ENCODE data around the gene RFTN1. TPM values are rescaled to one million over a fixed set of nuclear protein-coding genes. Genes with fewer than 3 reads are reported as not detected.

Gene RFTN1
- total and polyA plus RNA-seq, 3 donors from 2014 or later: 20.8 to 25.7 (median 22.2) TPM

DNA sequence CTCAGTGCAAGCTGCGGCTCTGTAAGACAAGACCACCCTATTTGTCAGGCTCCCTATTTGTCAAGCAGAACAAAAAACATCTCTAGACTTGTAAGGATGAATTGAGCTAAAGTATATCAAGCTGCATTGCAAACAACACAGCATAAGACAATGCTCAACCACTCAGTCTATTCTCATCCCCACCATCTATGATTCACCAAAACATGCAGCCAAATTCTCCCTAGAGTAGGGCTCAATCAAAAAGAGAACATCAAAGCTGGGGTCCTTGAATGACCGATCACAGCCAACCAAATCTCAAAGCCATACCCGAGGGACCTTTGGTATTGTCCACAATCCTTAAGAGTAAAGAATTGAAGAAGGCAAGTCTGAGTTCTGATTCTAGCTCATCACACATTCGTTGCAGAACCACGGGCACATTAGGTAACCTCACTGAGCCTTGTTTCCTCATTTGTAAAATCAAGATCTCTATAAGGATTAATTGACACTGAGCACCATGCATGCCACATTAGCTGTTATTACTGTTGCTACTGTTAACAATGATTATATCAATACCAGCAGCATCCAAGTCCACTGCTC, 31.2 kb downstream of the RFTN1 start:
- Histone ChIP-seq H3K36me3 (ENCODE audit: low read depth, missing control alignments) (no peaks in the 10 kb centered on the region), H3K4me1 (no peaks in the 10 kb centered on the region), H3K9me3 (no peaks in the 10 kb centered on the region), H3K27ac (no peak overlapping the region), H3K4me3 (no peak overlapping the region), H3K27me3 (no peaks in the 10 kb centered on the region)
- WGBS, 2 donors: 88 to 92% methylated on average over 5 of the region's 5 CpGs
- intact Hi-C loops (cut with DNase I; ENCODE audit: low total_unique reads): no loop called here
- TF ChIP-seq, protein P1, sequence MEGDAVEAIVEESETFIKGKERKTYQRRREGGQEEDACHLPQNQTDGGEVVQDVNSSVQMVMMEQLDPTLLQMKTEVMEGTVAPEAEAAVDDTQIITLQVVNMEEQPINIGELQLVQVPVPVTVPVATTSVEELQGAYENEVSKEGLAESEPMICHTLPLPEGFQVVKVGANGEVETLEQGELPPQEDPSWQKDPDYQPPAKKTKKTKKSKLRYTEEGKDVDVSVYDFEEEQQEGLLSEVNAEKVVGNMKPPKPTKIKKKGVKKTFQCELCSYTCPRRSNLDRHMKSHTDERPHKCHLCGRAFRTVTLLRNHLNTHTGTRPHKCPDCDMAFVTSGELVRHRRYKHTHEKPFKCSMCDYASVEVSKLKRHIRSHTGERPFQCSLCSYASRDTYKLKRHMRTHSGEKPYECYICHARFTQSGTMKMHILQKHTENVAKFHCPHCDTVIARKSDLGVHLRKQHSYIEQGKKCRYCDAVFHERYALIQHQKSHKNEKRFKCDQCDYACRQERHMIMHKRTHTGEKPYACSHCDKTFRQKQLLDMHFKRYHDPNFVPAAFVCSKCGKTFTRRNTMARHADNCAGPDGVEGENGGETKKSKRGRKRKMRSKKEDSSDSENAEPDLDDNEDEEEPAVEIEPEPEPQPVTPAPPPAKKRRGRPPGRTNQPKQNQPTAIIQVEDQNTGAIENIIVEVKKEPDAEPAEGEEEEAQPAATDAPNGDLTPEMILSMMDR (IDR thresholded peaks at IDR 0.05): no peak
- TF ChIP-seq POLR2A (IDR thresholded peaks at IDR 0.05): no peak
- DNase-seq: no peak

DNA sequence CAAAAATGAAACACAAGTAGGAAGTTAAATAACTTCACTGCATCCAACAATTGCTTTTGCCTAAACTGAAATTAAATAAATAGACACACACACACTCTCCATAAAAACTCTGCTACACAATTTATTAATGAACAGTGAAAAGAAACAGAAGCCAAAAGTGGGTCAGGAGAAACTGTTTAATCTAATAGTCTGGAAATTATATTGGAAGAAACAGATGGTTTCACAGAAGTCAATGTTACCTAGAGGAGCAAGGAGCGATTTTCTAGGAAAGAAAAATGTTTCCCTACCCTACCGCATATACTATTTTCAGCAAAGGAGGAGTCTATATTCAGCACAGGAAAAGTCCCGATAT, 32.0 kb downstream of the RFTN1 start:
- Histone ChIP-seq H3K36me3 (ENCODE audit: low read depth, missing control alignments) (no peaks in the 10 kb centered on the region), H3K9me3 (no peaks in the 10 kb centered on the region), H3K27ac (no peak overlapping the region), H3K4me3 (no peak overlapping the region), H3K27me3 (no peaks in the 10 kb centered on the region), H3K4me1 (no peaks in the 10 kb centered on the region)
- 67 to 79% methylated on average over 3 of the region's 3 CpGs for WGBS, 2 donors
- TF ChIP-seq, protein P1 (IDR thresholded peaks at IDR 0.05): no peak
- no peak for TF ChIP-seq POLR2A (IDR thresholded peaks at IDR 0.05)
- DNase-seq: no peak
- intact Hi-C loops (cut with DNase I; ENCODE audit: low total_unique reads): no loop called here

DNA sequence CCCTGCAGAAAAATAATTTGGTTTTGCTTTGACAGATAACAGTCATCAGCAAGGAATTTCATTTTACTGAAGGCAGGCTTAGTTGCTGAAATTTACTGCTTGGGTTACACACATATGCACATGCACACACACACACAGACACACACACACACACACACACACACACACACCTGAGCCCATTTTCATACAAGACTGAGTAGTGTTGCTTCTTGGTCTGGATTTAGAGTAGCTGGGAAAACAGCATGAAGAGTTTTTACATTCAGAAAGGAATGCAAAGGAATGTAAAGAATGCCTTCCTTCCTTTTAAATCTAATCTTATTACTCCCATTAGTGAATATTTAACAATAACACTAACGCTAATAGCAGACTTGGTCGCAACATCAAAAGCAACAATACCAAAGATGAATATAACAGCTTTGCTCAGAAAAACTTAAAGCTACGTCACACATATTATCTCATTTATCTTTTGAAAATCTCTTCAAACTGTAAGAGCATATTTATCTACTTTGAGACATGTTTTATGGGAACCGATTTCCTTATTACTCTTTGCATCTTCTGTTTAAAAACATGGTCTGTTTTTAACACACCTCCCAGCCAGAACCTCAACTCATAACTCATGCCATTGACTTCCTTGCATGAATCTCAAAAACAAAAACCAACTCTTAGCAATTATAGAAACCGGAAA, 32.5 kb downstream of the RFTN1 start:
- Histone ChIP-seq H3K27me3 (no peaks in the 10 kb centered on the region), H3K36me3 (ENCODE audit: low read depth, missing control alignments) (no peaks in the 10 kb centered on the region), H3K4me1 (no peaks in the 10 kb centered on the region), H3K27ac (no peak overlapping the region), H3K4me3 (no peak overlapping the region), H3K9me3 (no peaks in the 10 kb centered on the region)
- 52 to 54% methylated on average over 5 of the region's 5 CpGs for WGBS, 2 donors
- intact Hi-C loops (cut with DNase I; ENCODE audit: low total_unique reads): no loop called here
- DNase-seq: no peak
- TF ChIP-seq, protein P1 (IDR thresholded peaks at IDR 0.05): no peak
- no peak for TF ChIP-seq POLR2A (IDR thresholded peaks at IDR 0.05)

DNA sequence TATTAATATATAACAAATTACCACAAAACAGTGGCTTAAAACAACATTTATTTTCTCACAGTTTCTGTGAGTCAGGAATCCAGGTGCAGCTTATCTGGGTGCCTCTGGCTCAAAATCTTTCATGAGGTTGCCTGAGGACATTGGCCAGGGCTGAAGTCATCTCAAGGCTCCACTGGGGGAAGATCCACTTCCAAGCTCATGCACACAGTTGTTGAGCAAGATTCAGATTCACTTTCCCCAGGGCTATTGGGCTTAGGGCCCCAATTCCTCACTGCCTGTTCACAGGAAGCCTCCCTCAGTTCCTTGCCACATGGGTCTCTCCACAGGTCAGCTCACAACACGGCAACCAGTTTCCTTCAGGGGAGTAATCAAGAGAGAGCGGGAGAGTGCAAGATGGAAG, 35.0 kb downstream of the RFTN1 start:
- H3K4me1 ChIP-seq: no peaks in the 10 kb centered on the region
- no peaks in the 10 kb centered on the region for H3K27me3 ChIP-seq
- no peaks in the 10 kb centered on the region for H3K9me3 ChIP-seq
- H3K27ac ChIP-seq: no peak overlapping the region
- TF ChIP-seq POLR2A (IDR thresholded peaks at IDR 0.05): no peak
- TF ChIP-seq, protein P1 (IDR thresholded peaks at IDR 0.05): no peak
- intact Hi-C loops (cut with DNase I; ENCODE audit: low total_unique reads): no loop called here
- DNase-seq: no peak
- 88% methylated on average over 2 of the region's 2 CpGs for WGBS, 2 donors
- H3K36me3 ChIP-seq (ENCODE audit: low read depth, missing control alignments): no peaks in the 10 kb centered on the region
- H3K4me3 ChIP-seq: no peak overlapping the region

DNA sequence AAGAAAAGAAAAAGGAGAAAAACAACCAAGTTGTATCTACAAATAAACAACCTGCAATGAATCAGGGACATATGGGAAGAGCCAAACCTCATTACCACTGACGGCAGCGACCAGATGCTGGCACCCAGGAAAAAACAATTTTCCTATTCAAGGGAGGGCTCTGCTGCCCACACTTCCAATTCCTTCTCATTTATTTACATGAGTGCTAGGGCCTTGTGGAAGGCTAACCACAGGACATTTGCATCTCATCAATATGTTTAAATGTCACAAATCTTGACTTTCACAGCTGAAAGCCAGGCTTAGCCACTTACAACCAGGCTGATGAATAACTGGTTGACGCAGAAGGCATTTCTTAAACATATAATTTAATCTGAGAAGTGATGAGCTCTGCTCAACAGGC, 36.0 kb downstream of the RFTN1 start:
- WGBS, 2 donors: 81 to 88% methylated on average over 3 of the region's 3 CpGs
- H3K4me3 ChIP-seq: no peak overlapping the region
- intact Hi-C loops (cut with DNase I; ENCODE audit: low total_unique reads): no loop called here
- no peak for DNase-seq
- no peaks in the 10 kb centered on the region for H3K36me3 ChIP-seq (ENCODE audit: low read depth, missing control alignments)
- no peaks in the 10 kb centered on the region for H3K9me3 ChIP-seq
- H3K27me3 ChIP-seq: no peaks in the 10 kb centered on the region
- H3K27ac ChIP-seq: no peak overlapping the region
- H3K4me1 ChIP-seq: no peaks in the 10 kb centered on the region
- TF ChIP-seq, protein P1 (IDR thresholded peaks at IDR 0.05): no peak

Data from testis (tissue), 3 donors.